Sigmoid colon (tissue), 4 donors: Measurements from ENCODE around the gene LUC7L3.

Experiments used
- EP300 ChIP-seq, 4 donors: sonication (generic); formaldehyde crosslinking; IDR thresholded peaks; one replicate each; pipeline ENCODE4 v1.6.1; 2017; ENCODE audit warnings: antibody characterized with exemption in 4 of 4
- POLR2A ChIP-seq, 2 donors: fragments of 450-650 bp; IDR thresholded peaks; one replicate each; pipeline ENCODE4 v1.6.1; 2016; ENCODE audit warnings: antibody characterized with exemption in 2 of 2, mild to moderate bottlenecking in 2 of 2, moderate library complexity in 2 of 2
- POLR2AphosphoS5 ChIP-seq, 4 donors: sonication (generic); formaldehyde crosslinking; IDR thresholded peaks; one replicate each; pipeline ENCODE4 v1.6.1; 2017; ENCODE audit warnings: antibody characterized with exemption in 4 of 4
- TF ChIP-seq, protein P1 (sequence below), 4 experiments: fragments of 450-650 bp in 3 of 4; fragments of 200-600 bp in 1 of 4; IDR thresholded peaks; one replicate each; pipeline ENCODE4 v1.5.1; 2016 to 2019; ENCODE audit warnings: antibody characterized with exemption in 4 of 4, mild to moderate bottlenecking in 3 of 4, moderate library complexity in 2 of 4

DNA sequence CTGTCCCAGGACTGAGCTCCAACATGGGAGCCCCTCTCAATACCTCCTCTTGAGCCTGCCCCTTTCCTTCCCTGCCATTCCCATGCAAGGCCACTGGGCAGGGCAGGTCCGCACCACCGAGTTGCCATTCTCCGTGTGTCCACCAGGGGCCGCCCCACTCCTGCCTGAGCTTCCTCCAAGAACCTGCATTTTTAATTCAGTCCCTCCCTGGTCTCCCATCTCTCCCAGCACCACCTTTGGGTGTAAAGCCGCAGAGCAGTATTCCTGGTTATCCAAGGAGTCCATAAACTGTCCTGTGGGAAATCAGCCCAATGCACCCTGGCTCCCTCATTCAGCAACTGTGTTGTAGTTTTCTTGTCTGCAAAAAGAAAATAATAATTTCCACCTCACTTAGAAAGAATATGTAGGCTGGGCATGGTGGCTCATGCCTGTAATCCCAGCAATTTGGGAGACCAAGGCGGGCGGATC lies 63.8 kb downstream of the LUC7L3 start:
- TF ChIP-seq POLR2A (IDR thresholded peaks at IDR 0.05) (no peak), POLR2AphosphoS5 (IDR thresholded peaks at IDR 0.05) (no peak), EP300 (IDR thresholded peaks at IDR 0.05) (no peak)
- TF ChIP-seq, protein P1, sequence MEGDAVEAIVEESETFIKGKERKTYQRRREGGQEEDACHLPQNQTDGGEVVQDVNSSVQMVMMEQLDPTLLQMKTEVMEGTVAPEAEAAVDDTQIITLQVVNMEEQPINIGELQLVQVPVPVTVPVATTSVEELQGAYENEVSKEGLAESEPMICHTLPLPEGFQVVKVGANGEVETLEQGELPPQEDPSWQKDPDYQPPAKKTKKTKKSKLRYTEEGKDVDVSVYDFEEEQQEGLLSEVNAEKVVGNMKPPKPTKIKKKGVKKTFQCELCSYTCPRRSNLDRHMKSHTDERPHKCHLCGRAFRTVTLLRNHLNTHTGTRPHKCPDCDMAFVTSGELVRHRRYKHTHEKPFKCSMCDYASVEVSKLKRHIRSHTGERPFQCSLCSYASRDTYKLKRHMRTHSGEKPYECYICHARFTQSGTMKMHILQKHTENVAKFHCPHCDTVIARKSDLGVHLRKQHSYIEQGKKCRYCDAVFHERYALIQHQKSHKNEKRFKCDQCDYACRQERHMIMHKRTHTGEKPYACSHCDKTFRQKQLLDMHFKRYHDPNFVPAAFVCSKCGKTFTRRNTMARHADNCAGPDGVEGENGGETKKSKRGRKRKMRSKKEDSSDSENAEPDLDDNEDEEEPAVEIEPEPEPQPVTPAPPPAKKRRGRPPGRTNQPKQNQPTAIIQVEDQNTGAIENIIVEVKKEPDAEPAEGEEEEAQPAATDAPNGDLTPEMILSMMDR (IDR thresholded peaks at IDR 0.05) = peak; percentile 98 to 100 (median 100)
